Measurements from ENCODE around the gene SLC38A10.

The SLC38A10 gene

DNA sequence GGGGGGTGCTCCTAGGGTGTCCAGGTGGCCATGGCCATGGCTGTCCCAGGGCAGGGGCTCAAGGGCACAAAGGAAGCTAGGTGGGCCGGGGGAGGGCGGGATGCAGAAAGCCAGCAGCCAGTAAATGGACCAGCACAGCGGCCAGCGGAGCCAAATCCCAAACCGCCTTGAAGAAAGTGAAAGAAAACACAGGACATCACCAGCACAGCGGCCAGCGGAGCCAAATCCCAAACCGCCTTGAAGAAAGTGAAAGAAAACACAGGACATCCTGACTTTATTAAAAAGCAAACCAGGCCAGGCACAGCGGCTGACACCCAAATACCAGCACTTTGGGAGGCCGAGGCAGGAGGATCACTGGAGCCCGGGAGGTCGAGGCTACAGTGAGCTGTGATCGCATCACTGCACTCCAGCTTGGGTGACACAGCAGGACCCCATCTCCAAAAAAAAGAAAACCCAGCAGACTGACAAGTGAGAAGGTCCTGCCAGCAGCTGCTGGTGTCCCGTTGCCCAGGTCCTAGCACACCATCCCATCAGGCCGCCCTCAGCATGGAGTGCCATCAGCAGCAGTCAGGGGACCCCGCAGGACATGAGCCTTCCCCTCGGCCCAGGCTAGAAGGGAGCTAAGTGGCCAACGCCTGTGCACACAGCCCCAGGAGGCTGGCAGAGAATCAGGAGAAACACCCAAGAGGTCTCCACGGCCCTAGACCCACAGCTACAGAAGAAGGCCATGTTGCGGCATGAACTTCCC, 17.0 kb downstream of the SLC38A10 start:
- DNase-seq (ENCODE audit: low read depth), result no peak

GRCh38 chr17:81277421-81277820, 17.7 kb downstream of the SLC38A10 start:
- DNase-seq (ENCODE audit: low read depth), result no peak

DNA sequence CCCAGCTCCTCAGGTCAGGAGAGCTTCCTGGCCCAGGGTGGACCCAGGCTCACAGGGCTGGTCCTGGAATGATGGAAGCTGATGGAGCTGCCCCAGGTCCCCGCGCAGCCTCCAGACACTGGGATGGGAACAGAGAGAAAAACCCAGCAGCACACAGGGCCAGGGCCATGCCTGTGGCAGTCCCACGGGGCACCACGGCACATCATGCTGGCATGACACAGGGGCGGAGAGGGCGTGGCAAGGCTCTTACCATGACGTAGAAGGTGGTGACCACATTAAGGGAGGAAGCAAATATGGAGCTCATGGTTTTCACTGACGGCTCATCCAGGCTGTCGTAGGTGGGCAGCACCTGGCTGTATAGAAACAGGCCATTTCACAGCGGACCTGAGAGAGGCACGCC, 18.3 kb downstream of the SLC38A10 start:
- no peak for DNase-seq (ENCODE audit: low read depth)

DNA sequence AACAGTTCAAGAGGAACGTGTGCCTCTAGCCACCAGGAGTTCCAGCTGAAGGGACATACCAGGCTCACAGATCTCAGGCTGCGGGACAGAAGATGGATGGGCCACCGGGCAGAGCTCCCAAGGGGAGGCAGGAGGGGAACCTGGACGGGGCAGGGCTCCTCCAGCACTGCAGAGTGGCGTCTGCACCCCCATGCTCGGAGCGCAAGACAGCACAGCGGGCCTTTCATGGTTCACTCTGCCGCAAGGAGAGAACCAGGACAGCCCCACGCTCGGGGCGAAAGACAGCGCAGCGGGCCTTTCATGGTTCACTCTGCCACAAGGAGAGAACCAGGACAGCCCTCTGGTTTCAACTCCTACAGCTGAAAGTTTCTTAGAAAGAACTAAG, 20.6 kb downstream of the SLC38A10 start:
- no peak for DNase-seq (ENCODE audit: low read depth)

- DNase-seq (ENCODE audit: low read depth), result no peak
These were observed 21.2 kb downstream of the SLC38A10 start for GRCh38 chr17:81273698-81274470.

DNA sequence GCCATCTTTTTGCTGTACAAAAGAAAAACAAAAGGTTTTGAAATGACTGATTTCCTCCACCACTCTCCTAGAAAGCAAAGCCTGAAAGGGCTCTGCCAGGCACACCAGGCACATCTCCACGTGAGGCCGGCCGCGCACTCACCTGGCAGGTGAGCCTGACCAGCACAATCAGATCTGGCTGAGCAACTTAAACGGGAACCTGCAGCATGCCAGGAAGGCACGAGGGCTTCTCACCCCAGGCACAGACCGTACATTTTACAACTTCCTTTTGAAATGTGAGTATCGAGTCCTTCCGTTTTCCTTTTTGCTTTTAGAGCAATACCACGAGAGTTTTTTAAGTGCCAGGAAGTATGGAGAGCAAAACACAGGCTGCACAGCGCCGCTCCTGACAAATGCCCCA, 22.5 kb downstream of the SLC38A10 start:
- DNase-seq (ENCODE audit: low read depth), result no peak

GRCh38 chr17:81271226-81271625, 23.9 kb downstream of the SLC38A10 start:
- DNase-seq (ENCODE audit: low read depth), result no peak

DNA sequence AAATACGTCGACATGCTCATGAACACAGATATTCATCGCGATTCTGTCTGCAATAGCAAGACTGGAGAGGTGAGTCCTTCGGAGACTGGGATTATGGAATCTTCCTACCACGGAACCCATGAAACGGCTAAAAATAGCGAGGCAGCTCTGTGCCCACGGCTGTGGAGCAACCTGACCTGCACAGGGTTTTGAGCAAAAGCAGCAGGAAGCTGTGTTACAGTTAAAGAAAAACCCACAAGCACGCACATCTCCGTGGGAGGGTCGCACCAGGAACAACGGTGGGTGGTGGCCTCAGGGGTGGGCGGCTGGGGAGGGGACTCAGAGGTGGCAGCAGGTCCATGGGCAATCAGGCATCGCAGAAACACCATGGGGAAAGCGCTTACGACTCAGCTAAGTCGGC, 24.8 kb downstream of the SLC38A10 start:
- DNase-seq (ENCODE audit: low read depth), result no peak

DNA sequence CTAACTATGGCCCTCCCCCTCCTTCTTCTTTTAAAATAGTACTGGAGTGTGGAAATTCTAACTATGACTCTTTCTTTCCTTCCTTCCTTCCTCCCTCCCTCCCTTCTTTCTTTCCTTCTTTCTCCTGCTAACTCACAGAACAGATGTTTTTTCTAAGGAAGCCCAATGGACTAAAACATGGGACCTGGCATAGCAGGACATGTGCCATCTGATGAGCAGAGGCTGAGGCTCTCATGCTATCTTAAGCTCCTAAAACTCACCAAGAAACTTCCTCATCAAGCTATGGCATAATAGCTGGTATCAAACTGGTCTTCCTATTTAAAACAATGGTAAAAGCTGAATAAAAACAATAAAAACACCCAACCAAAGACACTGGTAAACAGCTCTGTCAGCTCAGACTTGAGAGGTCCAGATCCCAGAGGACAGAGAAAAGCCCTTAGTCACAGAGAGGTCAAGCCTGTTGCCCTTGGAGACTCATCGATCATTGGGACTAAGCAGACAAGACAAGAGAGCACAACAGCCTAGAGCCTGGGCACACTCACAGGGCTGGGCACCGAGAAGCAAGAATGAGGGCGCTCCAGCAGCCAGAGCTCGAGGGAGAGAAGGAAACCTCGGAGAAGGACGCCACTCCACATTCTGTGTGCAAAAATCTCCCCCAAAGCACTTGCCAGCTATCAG, 27.6 kb downstream of the SLC38A10 start:
- DNase-seq (ENCODE audit: low read depth), result no peak

- DNase-seq (ENCODE audit: low read depth), result no peak
These were observed 29.5 kb downstream of the SLC38A10 start for GRCh38 chr17:81265576-81265975.

GRCh38 chr17:81264640-81265039, 30.5 kb downstream of the SLC38A10 start:
- DNase-seq (ENCODE audit: low read depth), result no peak

DNA sequence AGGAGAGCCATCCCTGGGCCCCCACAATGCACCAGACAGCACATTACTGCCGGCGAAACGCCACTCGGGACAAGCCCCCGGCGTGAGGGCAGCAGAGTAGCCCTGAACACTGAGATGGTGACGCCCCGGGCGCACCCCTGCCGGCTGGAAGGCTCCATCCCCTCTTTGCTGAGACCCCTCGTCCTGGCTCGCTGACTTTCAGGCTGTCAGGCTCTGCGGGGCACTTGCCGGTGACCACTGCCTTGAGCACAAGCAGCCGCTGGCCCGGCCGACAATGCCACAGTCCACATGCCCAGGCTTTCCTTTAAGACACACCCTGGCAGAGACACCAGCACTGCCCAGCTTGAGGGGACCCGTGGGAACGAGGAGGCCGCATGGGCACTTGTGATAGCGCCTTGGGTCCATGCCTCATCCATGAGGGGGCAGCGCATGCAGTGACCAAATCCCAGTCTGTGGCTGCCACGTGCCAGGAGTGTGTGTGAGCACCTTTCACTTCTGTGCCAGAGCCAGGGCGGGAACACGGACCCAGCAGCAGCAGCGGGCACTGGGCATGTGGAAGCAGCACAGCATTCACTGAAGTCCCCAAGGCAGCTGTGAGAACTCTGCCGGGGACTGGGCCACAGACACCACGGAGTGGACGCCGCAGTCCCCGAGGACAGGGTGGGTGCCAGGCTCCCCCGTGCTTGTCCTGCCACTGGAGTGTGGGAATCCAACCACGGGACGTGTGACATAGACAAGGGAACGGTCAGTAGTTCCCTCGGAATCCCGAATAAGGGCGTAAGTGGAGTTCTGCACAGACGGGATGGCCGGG, 31.5 kb downstream of the SLC38A10 start:
- DNase-seq (ENCODE audit: low read depth), result no peak

GRCh38 chr17:81261582-81262336, 33.3 kb downstream of the SLC38A10 start:
- no peak for DNase-seq (ENCODE audit: low read depth)

- no peak for DNase-seq (ENCODE audit: low read depth)
These were observed 34.0 kb downstream of the SLC38A10 start for GRCh38 chr17:81261096-81261495.

- no peak for DNase-seq (ENCODE audit: low read depth)
These were observed 34.5 kb downstream of the SLC38A10 start for GRCh38 chr17:81260641-81261040.

DNA sequence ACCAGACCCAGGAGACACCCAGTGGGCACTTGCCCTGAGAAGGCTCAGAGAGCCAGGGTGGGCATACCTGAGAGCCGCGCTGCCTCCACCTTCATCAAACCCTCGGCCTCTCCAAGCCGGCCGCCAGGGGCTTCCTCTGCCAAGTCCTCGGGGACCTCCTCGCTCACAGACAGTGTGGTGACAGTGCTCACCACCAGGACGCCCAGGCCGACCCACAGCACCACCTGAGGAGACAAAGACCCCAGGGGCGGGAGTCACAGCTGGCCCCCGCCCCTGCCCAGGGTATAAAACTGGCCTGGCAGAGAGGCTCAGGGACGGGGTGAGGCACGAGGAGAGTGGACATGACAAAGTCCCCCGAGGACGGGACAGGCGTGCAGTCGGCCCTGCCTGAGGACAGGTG, 34.9 kb downstream of the SLC38A10 start:
- DNase-seq (ENCODE audit: low read depth), result no peak

DNA sequence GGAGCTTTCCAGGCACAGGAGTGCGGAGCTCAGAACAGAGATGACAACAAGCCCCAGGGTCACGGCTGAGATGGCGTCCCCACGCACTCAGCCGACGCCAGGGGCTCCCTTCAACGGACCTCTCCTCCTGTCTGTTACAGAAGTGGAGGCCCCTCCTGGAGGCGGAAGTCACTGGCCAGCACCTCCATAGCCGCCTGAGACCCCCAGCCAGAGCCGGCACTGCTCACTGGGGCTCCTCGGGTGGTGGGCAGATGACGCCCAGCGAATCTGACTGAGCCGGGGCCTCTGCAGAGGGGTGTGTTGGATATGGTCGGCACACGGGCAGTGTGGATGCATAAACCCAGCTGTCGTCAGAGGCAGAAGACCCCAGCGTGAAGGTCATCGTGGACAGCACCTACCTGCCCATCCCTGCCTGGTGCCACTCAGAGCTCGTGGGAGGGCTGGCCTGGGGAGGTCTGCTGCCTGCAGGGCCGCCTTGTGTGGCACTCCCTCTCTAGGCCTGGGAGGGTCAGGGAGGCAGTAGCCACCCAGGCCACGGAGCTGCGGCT, 36.0 kb downstream of the SLC38A10 start:
- no peak for DNase-seq (ENCODE audit: low read depth)

DNA sequence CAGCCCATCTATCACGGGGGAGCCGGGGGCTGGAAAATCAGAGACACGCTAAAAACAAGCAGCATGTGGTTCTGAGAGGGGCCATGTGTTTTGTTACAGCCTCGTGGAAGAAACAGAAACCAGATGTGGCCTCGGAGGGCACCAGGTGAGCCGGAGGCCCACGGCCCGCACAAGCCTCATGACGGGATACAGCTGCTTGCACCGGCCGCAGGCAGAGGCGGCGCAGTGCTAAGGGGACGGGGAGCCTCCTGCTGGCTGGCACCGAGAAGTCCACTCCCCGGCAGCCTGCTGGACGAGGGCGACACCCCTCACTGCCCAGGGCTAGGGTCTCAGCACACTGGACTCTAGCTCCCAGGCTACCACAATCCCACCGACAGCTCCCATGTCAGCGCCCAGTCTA, 36.8 kb downstream of the SLC38A10 start:
- no peak for DNase-seq (ENCODE audit: low read depth)

DNA sequence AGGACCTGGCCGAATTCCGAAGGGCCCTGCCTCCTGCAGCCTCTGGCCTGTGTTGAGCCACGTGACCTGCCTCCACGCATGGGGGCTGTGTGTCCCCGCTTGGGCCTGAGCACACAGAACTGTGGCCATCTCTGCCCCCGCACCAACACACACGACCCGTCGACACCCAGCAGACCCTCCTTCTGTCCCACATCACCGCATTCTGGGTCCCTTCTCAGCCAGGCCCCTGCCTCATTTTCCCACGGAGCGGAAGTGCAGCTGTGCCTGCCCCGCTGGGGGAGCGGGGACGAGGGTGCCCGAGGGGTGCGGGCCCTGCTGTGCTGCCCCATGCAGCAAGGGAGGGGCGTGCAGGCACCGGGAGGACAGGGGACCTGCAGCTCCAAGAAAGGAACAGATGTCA, 37.6 kb downstream of the SLC38A10 start:
- no peak for DNase-seq (ENCODE audit: low read depth)

GRCh38 chr17:81256616-81257015, 38.5 kb downstream of the SLC38A10 start:
- no peak for DNase-seq (ENCODE audit: low read depth)

Data from stimulated activated CD8-positive, alpha-beta memory T cell treated with anti-CD3 and anti-CD28 coated beads, Interleukin-15, amount 100 ng/mL, for 1 hour (primary cell).